Measurements from ENCODE around the gene SMCO4.
"Not testable (repeated sequence)": the region's sequence is repeated elsewhere in the genome, so short reads cannot be mapped to it uniquely, and the experiment has no call there.

Gene SMCO4

GRCh38 chr11:93476796-93477195, 66.4 kb downstream of the SMCO4 start:
- no peak for DNase-seq (ENCODE audit: low spot score)

- DNase-seq (ENCODE audit: low spot score) = no peak
Observed at GRCh38 chr11:93474123-93474522, 69.1 kb downstream of the SMCO4 start.

GRCh38 chr11:93468290-93468689, 74.9 kb downstream of the SMCO4 start:
- no peak for DNase-seq (ENCODE audit: low spot score)

- no peak for DNase-seq (ENCODE audit: low spot score)
Observed at GRCh38 chr11:93467054-93467453, 76.1 kb downstream of the SMCO4 start.

GRCh38 chr11:93464927-93465540, 78.2 kb downstream of the SMCO4 start:
- no peak for DNase-seq (ENCODE audit: low spot score)

GRCh38 chr11:93463666-93464065, 79.5 kb downstream of the SMCO4 start:
- not testable (repeated sequence) for DNase-seq (ENCODE audit: low spot score)

- no peak for DNase-seq (ENCODE audit: low spot score)
Observed at GRCh38 chr11:93458286-93458685, 84.9 kb downstream of the SMCO4 start.

GRCh38 chr11:93444617-93445073, 98.5 kb downstream of the SMCO4 start:
- no peak for DNase-seq (ENCODE audit: low spot score)

- DNase-seq (ENCODE audit: low spot score) = not testable (repeated sequence)
Observed at GRCh38 chr11:93443232-93443631, 100.0 kb downstream of the SMCO4 start.

GRCh38 chr11:93432247-93432646, 110.9 kb downstream of the SMCO4 start:
- DNase-seq (ENCODE audit: low spot score) = no peak

All from cerebellar cortex (tissue), 1 donor.